Measurements from ENCODE around the gene CACNG1.

CACNG1 gene

GRCh38 chr17:67044016-67044772 lies at the start of gene CACNG1:
Gene CACNG1, plus strand, starts transcription at chr17:67044554. Its CDS starts 107 bp downstream, at chr17:67044661.
- DNase-seq (ENCODE audit: low read depth in 2 of 2), result no peak

GRCh38 chr17:66994930-66995535 lies 49.3 kb upstream of the CACNG1 start:
- DNase-seq (ENCODE audit: low read depth in 2 of 2), result no peak

- no peak for DNase-seq (ENCODE audit: low read depth in 2 of 2)
These were observed 48.4 kb upstream of the CACNG1 start for GRCh38 chr17:66995944-66996343.

- DNase-seq (ENCODE audit: low read depth in 2 of 2), result no peak
These were observed 47.4 kb upstream of the CACNG1 start for GRCh38 chr17:66996926-66997325.

- no peak for DNase-seq (ENCODE audit: low read depth in 2 of 2)
These were observed 41.1 kb upstream of the CACNG1 start for GRCh38 chr17:67003231-67003630.

- no peak for DNase-seq (ENCODE audit: low read depth in 2 of 2)
These were observed 40.2 kb upstream of the CACNG1 start for GRCh38 chr17:67004181-67004580.

GRCh38 chr17:67007266-67007665 lies 37.1 kb upstream of the CACNG1 start:
- DNase-seq (ENCODE audit: low read depth in 2 of 2), result no peak

GRCh38 chr17:67008101-67008500 lies 36.3 kb upstream of the CACNG1 start:
- no peak for DNase-seq (ENCODE audit: low read depth in 2 of 2)

GRCh38 chr17:67011527-67012175 lies 32.7 kb upstream of the CACNG1 start:
- DNase-seq (ENCODE audit: low read depth in 2 of 2), result no peak

- DNase-seq (ENCODE audit: low read depth in 2 of 2), result no peak
These were observed 30.5 kb upstream of the CACNG1 start for GRCh38 chr17:67013891-67014290.

- DNase-seq (ENCODE audit: low read depth in 2 of 2), result no peak
These were observed 29.4 kb upstream of the CACNG1 start for GRCh38 chr17:67015001-67015400.

GRCh38 chr17:67016039-67016762 lies 28.2 kb upstream of the CACNG1 start:
- no peak for DNase-seq (ENCODE audit: low read depth in 2 of 2)

GRCh38 chr17:67017910-67018309 lies 26.4 kb upstream of the CACNG1 start:
- DNase-seq (ENCODE audit: low read depth in 2 of 2), result no peak

- DNase-seq (ENCODE audit: low read depth in 2 of 2), result no peak
These were observed 25.6 kb upstream of the CACNG1 start for GRCh38 chr17:67018471-67019434.

- DNase-seq (ENCODE audit: low read depth in 2 of 2), result no peak
These were observed 24.5 kb upstream of the CACNG1 start for GRCh38 chr17:67019809-67020208.

GRCh38 chr17:67020293-67020766 lies 24.0 kb upstream of the CACNG1 start:
- DNase-seq (ENCODE audit: low read depth in 2 of 2), result no peak

GRCh38 chr17:67021196-67021595 lies 23.2 kb upstream of the CACNG1 start:
- DNase-seq (ENCODE audit: low read depth in 2 of 2), result no peak

- no peak for DNase-seq (ENCODE audit: low read depth in 2 of 2)
These were observed 22.5 kb upstream of the CACNG1 start for GRCh38 chr17:67021743-67022450.

GRCh38 chr17:67022451-67022810 lies 21.9 kb upstream of the CACNG1 start:
- no peak for DNase-seq (ENCODE audit: low read depth in 2 of 2)

GRCh38 chr17:67024736-67025135 lies 19.6 kb upstream of the CACNG1 start:
- no peak for DNase-seq (ENCODE audit: low read depth in 2 of 2)

All from stimulated activated CD4-positive, alpha-beta T cell treated with anti-CD3 and anti-CD28 coated beads, Interleukin-1b, Interleukin-23, amount 100 ng/mL, for 1 hour (primary cell).